T-helper 1 cell treated with Interleukin-12 subunit alpha and Interleukin-12 subunit beta and Interleukin-4 antibody, amounts not matched to agents 30 ng/mL and 1 ng/mL, for 36 hours (primary cell): ENCODE data around the gene SIKE1. TPM values are rescaled to one million over a fixed set of nuclear protein-coding genes. Genes with fewer than 3 reads are reported as not detected.

Experiments
- intact Hi-C: fragments of 100-400 bp; cut with micrococcal nuclease; formaldehyde crosslinking; loops from one replicate; pipeline ENCODE4 v1.15.1; 2024
- total RNA-seq: library from RNA; stranded (reverse); gene quantifications from 2 replicates; pipeline ENCODE4 v1.2.3, GENCODE V29; 2022

SIKE1 gene
- total RNA-seq, 1 donor from 2014 or later, result 68.1 TPM

GRCh38 chr1:114756009-114756892 lies 24.2 kb downstream of the SIKE1 start:
- intact Hi-C loops, result loop anchor here (1.0 to 10.0 kb wide), 6 partner anchors 306 to 1683 kb away; partner anchors contain the start of genes HIPK1, LRIG2, PHTF1 and VANGL1

GRCh38 chr1:114755006-114755931 lies 25.2 kb downstream of the SIKE1 start:
- intact Hi-C loops, result loop anchor here (10.0 kb wide), 1 partner anchor 890 kb away; the partner anchor contains the start of gene VANGL1

DNA sequence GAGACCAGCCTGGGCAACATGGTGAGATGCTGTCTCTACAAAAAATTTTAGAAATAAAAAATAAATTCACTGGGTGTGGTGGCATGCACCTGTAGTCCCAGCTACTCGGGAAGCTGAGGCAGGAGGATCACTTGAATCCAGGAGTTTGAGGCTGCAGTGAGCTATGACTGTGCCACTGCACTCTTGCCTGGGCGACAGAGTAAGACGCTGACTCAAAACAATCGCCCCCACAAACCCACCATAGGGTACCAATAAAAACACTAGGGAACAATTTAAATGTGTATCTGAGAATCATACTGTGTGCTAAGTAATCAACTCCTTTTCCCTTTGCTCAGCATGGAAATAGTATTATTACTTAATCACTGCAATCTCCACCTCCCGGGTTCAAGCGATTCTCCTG lies 26.8 kb downstream of the SIKE1 start:
- intact Hi-C loops, result loop anchor here (10.0 kb wide), 1 partner anchor 891 kb away; the partner anchor contains the start of gene VANGL1

DNA sequence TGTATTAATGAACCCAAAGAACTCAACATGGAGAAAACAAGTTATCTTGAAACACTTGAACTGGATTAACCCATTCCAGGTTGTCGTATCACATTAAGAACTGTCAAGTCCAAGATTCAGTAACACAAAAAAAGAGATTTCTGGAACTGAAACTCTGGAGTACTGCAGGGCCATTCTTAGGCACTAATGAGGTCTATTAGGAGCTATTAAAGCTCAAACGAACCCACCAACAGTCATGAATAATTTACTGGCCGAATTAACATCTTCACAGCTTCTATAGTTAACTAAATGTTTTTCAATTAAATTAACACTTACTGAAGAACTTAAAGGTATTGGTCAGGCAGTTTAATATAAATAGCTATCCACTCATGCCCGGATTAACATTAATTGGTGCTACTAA lies 27.3 kb downstream of the SIKE1 start:
- intact Hi-C loops, result loop anchor here (10.0 kb wide), 1 partner anchor 892 kb away; the partner anchor contains the start of gene VANGL1

DNA sequence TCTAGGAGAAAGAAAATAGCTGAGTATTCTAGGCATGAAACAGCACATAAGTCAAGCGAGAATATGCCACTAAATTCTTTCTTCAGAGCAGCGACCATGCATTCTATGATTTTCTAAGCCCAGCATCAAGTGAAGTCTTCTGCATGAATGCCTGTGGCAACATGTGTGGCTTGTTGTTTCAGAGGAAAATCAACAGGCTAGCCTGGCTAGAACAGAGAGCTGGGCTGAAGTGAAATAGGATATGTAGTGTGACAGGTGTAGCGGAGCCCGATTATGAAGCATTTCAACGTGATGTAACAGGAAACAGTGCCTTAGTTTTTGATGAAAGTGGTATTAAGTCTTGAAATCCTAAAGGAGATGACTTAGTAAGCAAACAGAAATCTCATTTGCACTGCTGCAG lies 29.7 kb downstream of the SIKE1 start:
- intact Hi-C loops, result loop anchor here (10.0 kb wide), 1 partner anchor 894 kb away; the partner anchor contains the start of gene VANGL1

DNA sequence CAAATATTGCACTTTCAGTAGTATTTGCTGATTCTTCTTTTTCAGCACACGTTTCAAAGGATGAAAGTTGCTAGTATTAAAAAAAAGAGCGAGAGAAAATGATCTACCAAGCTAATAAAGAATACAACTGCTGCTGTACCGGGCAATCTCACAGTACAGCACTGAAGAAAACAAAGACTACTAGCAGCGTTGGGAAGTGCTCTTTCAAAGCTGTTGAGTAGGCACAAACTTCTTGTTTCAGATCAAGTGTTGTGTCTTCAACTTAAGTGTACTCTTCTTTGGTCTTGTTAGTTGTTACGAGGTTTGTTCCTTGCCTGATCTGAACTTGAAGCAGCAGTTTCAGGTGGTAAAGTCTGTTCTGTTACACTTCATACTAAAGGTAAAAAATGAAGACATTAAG lies 30.6 kb downstream of the SIKE1 start:
- intact Hi-C loops, result loop anchor here (10.0 kb wide), 1 partner anchor 895 kb away; the partner anchor contains the start of gene VANGL1

- intact Hi-C loops, result no loop called here
These were observed 33.9 kb downstream of the SIKE1 start for GRCh38 chr1:114746450-114747121.

DNA sequence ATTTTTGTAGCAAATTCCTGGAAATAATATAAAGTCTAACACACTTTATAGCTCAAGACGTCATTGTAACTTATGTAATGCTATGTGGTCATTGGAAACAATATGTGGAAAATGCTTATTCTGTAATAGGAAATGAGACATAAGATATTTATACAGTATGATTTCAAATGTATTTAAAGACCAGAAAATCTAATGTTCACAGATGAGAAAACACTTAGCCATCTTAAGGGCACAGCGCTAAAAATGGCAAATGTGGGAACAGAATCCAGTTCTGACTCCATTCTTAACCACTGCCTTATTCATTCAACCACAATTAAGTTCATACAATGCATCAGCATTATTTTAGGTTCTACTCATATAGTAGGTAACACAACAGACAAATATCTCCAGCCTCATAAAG lies 35.2 kb downstream of the SIKE1 start:
- intact Hi-C loops, result no loop called here

- intact Hi-C loops, result no loop called here
These were observed 38.3 kb downstream of the SIKE1 start for GRCh38 chr1:114741963-114742746.

DNA sequence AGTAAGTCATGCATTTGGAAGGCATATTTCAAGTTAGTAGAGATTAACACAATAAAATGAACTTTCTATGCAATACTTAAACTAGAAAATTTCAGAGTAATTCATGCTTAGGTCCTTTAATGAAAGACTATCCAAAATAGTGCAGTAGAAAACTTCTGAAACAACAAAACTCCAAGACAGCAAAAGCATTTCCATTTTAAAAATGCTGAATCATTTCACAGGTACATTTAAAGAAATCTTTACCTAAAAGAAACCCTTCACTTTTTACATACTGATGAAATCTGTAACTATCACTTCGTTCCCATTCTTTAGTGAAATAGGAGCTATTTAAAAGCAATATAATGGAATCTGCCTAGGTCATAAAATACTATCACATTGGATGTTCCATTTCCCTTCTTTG lies 40.2 kb downstream of the SIKE1 start:
- intact Hi-C loops, result no loop called here

GRCh38 chr1:114737314-114737849 lies 43.1 kb downstream of the SIKE1 start:
- intact Hi-C loops, result no loop called here

- intact Hi-C loops, result no loop called here
These were observed 45.0 kb downstream of the SIKE1 start for GRCh38 chr1:114735479-114735878.

DNA sequence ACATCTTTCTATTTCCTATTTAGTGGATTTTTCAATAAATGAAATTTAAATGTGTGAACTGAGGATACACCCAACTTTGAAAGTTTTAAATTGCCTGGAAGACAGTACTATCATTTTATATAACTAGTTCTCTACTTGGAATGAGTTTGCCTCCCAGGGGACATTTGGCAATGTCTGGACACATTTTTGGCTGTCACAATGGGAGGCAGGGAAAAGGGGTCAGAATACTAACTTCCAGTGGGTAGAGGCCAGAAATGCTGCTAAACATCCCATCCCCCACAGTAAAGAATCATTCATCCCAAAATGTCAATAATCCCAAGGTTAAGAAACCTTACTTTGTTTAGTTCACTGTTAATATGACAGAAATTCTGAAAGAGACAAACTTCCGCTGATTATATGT lies 50.7 kb downstream of the SIKE1 start:
- intact Hi-C loops, result no loop called here

- intact Hi-C loops, result no loop called here
These were observed 51.9 kb downstream of the SIKE1 start for GRCh38 chr1:114728553-114728952.

GRCh38 chr1:114725230-114725629 lies 55.3 kb downstream of the SIKE1 start:
- intact Hi-C loops, result no loop called here

DNA sequence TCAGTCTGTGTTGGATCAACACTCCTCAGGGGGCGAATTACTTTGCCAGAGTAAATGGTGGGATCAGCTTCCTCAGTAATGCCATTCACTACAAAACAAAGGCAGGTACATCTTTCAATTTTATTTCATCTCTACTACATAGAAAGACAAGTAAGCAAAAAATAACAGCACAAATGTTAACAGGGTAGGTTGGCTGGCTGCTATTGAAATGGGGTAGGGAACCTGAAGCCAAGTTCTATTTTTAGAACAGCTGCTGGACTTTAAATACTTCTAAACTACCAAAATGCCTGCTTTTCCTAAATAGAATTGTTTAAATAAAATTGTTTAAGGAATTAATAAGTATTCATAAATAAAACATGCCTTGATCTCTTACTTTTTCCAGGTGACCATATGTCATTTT lies 56.6 kb downstream of the SIKE1 start:
- intact Hi-C loops, result no loop called here

GRCh38 chr1:114723457-114723856 lies 57.0 kb downstream of the SIKE1 start:
- intact Hi-C loops, result no loop called here

DNA sequence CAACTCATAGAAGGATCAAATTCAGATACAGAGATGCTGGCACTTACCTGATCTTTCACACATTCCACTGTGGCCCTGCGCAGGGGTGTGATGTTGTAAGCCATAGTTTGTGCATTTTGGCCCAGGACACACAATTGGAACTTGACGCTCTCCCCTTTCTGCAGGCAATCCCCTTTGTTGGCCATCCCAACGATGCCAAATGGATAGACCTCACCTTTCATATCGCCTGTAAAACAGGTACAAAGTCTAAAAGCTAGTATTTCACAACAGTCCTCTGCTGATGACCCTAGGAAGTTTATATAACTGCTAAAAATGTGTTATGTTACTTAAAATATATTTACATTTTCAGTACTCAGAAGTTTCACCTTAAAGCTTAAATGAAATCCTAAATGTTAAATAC lies 60.0 kb downstream of the SIKE1 start:
- intact Hi-C loops, result no loop called here
